GM21619 (cell line): Measurements from ENCODE around the gene FAM13B.

Experiments
- ATAC-seq: cut with Tn5 transposase; IDR thresholded peaks from one replicate; pipeline ENCODE4 v1.9.1; 2021; ENCODE audit not compliant: unreplicated experiment

The FAM13B gene

GRCh38 chr5:137901011-137901817 is 131.7 kb downstream of the FAM13B start:
- no peak for ATAC-seq

- no peak for ATAC-seq
Observed at GRCh38 chr5:137899493-137899892, 133.4 kb downstream of the FAM13B start.

DNA sequence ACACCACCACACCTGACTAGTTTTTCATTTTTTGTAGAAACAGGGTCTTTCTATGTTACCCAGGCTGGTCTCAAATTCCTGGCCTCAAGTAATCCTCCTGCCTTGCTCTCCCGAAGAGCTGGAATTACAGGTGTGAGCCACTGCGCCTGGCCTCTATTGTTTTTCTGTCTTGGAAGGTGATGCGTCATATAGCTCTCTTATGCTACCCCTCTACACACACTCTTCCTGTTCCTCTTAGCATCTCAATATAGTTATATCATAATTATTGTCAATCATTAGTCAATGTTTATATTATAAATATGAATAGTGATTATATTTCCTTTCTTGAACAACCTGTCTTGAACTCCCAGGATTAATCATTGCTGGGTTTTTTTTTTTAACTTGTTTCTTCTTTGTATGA is 136.3 kb downstream of the FAM13B start:
- no peak for ATAC-seq

GRCh38 chr5:137894586-137894985 is 138.3 kb downstream of the FAM13B start:
- no peak for ATAC-seq

- ATAC-seq: no peak
Observed at GRCh38 chr5:137891849-137892248, 141.0 kb downstream of the FAM13B start.

- no peak for ATAC-seq
Observed at GRCh38 chr5:137890845-137891244, 142.0 kb downstream of the FAM13B start.

- peak; percentile 89 for ATAC-seq
Observed at GRCh38 chr5:137888863-137889759, 143.8 kb downstream of the FAM13B start, which contains the start of gene PKD2L2. Gene PKD2L2, plus strand, starts transcription at chr5:137889457. Its CDS starts 35 bp downstream, at chr5:137889492.

- ATAC-seq: no peak
Observed at GRCh38 chr5:137888466-137888862, 144.4 kb downstream of the FAM13B start.
